Spleen (tissue), 11 donors: ENCODE measurements around the gene MRPL47. TPM values are rescaled to one million over a fixed set of nuclear protein-coding genes. Genes with fewer than 3 reads are reported as not detected.

Experiments used
- DNase-seq: peaks from one replicate; pipeline ENCODE4 v3.0.0-alpha.2; 2020
- H3K27ac ChIP-seq, 8 donors: fragments of 200-600 bp; sonication (generic) in 7 of 8; 1 replicate in 4 of 8; 2 replicates in 4 of 8; pipeline versions ENCODE4 v1.5.0 to v1.8.0; 2016 to 2021; ENCODE audit warnings: inconsistent platforms in 4 of 8, mild to moderate bottlenecking in 4 of 8, moderate library complexity in 1 of 8
- H3K27me3 ChIP-seq, 7 donors: fragments of 200-600 bp; sonication (generic) in 6 of 7; replicated peaks in 1 of 7; 1 replicate in 4 of 7; 2 replicates in 3 of 7; pipeline versions ENCODE4 v1.5.0 to v1.8.0; 2016 to 2021; ENCODE audit warnings: inconsistent platforms in 3 of 7, mild to moderate bottlenecking in 1 of 7
- H3K36me3 ChIP-seq, 6 donors: fragments of 200-600 bp; sonication (generic) in 5 of 6; 1 replicate in 4 of 6; 2 replicates in 2 of 6; pipeline versions ENCODE4 v1.5.0 to v1.8.0; 2016 to 2021; ENCODE audit warnings: inconsistent platforms in 2 of 6
- H3K4me1 ChIP-seq, 6 donors: fragments of 200-600 bp; sonication (generic) in 5 of 6; 1 replicate in 3 of 6; 2 replicates in 3 of 6; pipeline versions ENCODE4 v1.5.0 to v1.8.0; 2016 to 2021; ENCODE audit warnings: inconsistent platforms in 3 of 6
- H3K4me3 ChIP-seq, 8 donors: fragments of 200-600 bp; sonication (generic) in 7 of 8; 1 replicate in 4 of 8; 2 replicates in 4 of 8; pipeline versions ENCODE4 v1.5.0 to v1.8.0; 2016 to 2021; ENCODE audit warnings: inconsistent platforms in 4 of 8, mild to moderate bottlenecking in 4 of 8, moderate library complexity in 2 of 8
- H3K9me3 ChIP-seq, 8 donors: fragments of 200-600 bp; sonication (generic) in 7 of 8; 1 replicate in 4 of 8; 2 replicates in 4 of 8; pipeline versions ENCODE4 v1.5.0 to v1.8.0; 2016 to 2021; ENCODE audit warnings: inconsistent platforms in 4 of 8
- CTCF ChIP-seq, 11 experiments: fragments of 200-600 bp in 7 of 11; fragments of 450-650 bp in 4 of 11; sonication (generic) in 4 of 11; IDR thresholded peaks in 8 of 11; conservative IDR thresholded peaks in 3 of 11; 1 replicate in 7 of 11; 2 replicates in 4 of 11; pipeline versions ENCODE4 v1.4.0 to v1.8.0; 2016 to 2021; ENCODE audit warnings: antibody characterized with exemption in 11 of 11, inconsistent platforms in 4 of 11, mild to moderate bottlenecking in 1 of 11
- POLR2A ChIP-seq, 3 donors: fragments of 450-650 bp; IDR thresholded peaks; one replicate each; pipeline ENCODE4 v1.5.1; 2017; ENCODE audit warnings: antibody characterized with exemption in 3 of 3, mild to moderate bottlenecking in 1 of 3
- POLR2AphosphoS5 ChIP-seq, 3 donors: sonication (generic); formaldehyde crosslinking; IDR thresholded peaks; one replicate each; pipeline ENCODE4 v1.5.1; 2017; ENCODE audit warnings: antibody characterized with exemption in 3 of 3
- WGBS, 5 donors: extraction: QIAGEN DNeasy Blood & Tissue Kit in 3 of 5; methylation state at CpG; one replicate each; pipeline versions ENCODE4 v1.1.5 to v1.1.7; 2013 to 2018; 5-methylcytosine and 5-hydroxymethylcytosine counted together
- intact Hi-C: fragments of 100-400 bp; cut with DNase I; formaldehyde crosslinking; loops from one replicate; pipeline ENCODE4 v1.15.0; 2023; ENCODE audit warnings: low total_unique reads
- polyA plus RNA-seq, 3 donors: library from polyadenylated mRNA; stranded (reverse); fragments of 200-250 nt; gene quantifications; one replicate each; pipeline ENCODE4 v1.2.1, GENCODE V29; 2013
- total RNA-seq, 7 donors: library from RNA; depleted of rRNA in 3 of 7; stranded (reverse); fragments of >200 nt in 3 of 7; fragmentation: NEBNext Ultra II Directional in 4 of 7; extraction: Animal tissue kit (Norgen Biotek cat#: 25700) in 4 of 7; gene quantifications; one replicate each; pipeline versions ENCODE4 v1.1.0 to v1.2.1, GENCODE V29; 2016 to 2021
- donor health status: healthy with polysubstance abuse.
- donor health status: DM: no; HTN: no; CAD: no; lungs with moderate emphysema.
- donor health status: DM: no; HTN: no; CAD: no.
- donor health status: Bipolar disorder and iron deficiency.
- donor health status: healthy.
- donor health status: DM: no; HTN: no; CAD: no.
- donor health status: DM: yes; HTN: yes; CAD: no.

Gene MRPL47
- total and polyA plus RNA-seq, 10 donors, result 17.8 to 43.2 (median 20.8) TPM

DNA sequence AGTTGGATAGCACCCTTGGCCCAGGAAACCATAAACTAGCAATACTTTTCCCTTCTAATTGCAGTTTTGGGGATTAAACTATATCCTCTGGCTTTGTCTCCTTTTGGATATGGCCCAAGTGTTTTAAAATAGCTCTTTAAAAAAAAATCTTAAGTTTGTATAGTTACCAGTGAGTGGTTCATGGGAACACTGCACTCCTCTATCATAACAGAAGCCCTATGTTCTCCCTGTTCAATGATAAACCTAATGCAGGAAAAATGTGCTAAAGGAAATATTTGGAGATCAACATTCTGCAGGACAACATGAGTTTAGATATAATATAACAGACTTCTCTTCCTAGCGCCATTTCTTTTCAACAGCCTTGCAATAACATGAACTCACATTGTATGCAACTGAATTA is 13.1 kb downstream of the MRPL47 start:
- TF ChIP-seq POLR2AphosphoS5 (IDR thresholded peaks at IDR 0.05) (no peak), POLR2A (IDR thresholded peaks at IDR 0.05) (no peak), CTCF (IDR thresholded peaks at IDR 0.05 in 8 of 11, conservative IDR thresholded peaks at IDR 0.05 in 3 of 11) (no peak)
- Histone ChIP-seq H3K4me3 (no peak overlapping the region), H3K4me1 (no peaks in the 10 kb centered on the region), H3K27ac (no peak overlapping the region), H3K9me3 (no peaks in the 10 kb centered on the region), H3K36me3 (peaks cover 9 to 100% (median 96%) of the 10 kb centered on the region in 6 donors), H3K27me3 (no peaks in the 10 kb centered on the region)
- intact Hi-C loops, result no loop called here
- WGBS, 5 donors, result 84 to 95% (median 91%) methylated on average over 1 of the region's 1 CpG
- DNase-seq, result no peak

DNA sequence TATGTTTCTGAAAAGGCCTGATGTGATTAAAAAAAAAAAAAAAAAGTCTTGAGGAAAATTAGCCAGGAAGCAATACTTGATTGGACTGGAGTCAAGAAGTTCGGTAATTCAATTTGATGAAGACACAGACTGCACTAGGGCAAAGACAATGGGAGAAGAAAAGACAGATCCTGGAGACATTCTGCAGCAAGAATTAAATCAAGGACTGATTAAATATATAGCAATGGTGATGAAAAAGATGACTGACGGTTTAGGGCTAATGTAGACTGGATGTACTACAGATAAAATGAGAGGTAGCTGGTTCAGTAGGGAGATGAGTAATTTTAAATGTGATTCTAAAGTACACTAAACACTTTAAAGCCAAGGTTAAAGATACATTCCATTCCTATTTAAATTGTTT is 13.8 kb downstream of the MRPL47 start:
- Histone ChIP-seq H3K9me3 (no peaks in the 10 kb centered on the region), H3K36me3 (peaks cover 9 to 100% (median 97%) of the 10 kb centered on the region in 6 donors), H3K27ac (no peak overlapping the region), H3K4me1 (no peaks in the 10 kb centered on the region), H3K4me3 (no peak overlapping the region), H3K27me3 (no peaks in the 10 kb centered on the region)
- WGBS, 5 donors, result 85 to 89% (median 87%) methylated on average over 2 of the region's 2 CpGs
- TF ChIP-seq CTCF (IDR thresholded peaks at IDR 0.05 in 8 of 11, conservative IDR thresholded peaks at IDR 0.05 in 3 of 11), result no peak
- DNase-seq, result no peak
- intact Hi-C loops, result no loop called here

DNA sequence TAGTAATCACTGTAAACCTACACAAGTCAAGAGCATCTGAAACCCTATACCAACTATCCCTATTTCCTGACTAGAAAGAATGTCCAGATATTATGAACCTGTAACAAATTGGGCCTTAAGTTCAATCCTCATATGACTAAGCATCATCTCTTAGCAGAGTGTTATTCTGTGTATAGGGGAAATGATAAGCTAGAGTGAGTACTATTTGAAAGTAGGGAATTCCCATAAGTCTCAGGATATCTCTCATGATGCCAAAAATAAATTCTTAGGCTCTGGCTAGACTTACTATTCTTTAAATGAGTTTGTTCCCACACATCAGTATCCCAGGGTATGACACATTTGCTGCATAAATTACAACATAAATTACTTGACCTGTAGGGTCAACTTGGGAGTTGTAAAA is 15.3 kb downstream of the MRPL47 start:
- no peaks in the 10 kb centered on the region for H3K27me3 ChIP-seq
- no peaks in the 10 kb centered on the region for H3K4me1 ChIP-seq
- no peak for TF ChIP-seq POLR2AphosphoS5 (IDR thresholded peaks at IDR 0.05)
- no peak for TF ChIP-seq POLR2A (IDR thresholded peaks at IDR 0.05)
- no peak for TF ChIP-seq CTCF (IDR thresholded peaks at IDR 0.05 in 8 of 11, conservative IDR thresholded peaks at IDR 0.05 in 3 of 11)
- no peaks in the 10 kb centered on the region for H3K9me3 ChIP-seq
- no peak overlapping the region for H3K4me3 ChIP-seq
- peaks cover 7 to 100% (median 96%) of the 10 kb centered on the region in 6 donors for H3K36me3 ChIP-seq
- DNase-seq, result no peak
- no peak overlapping the region for H3K27ac ChIP-seq
- intact Hi-C loops, result no loop called here

GRCh38 chr3:179580992-179581391 is 23.4 kb downstream of the MRPL47 start:
- H3K4me1 ChIP-seq, result no peaks in the 10 kb centered on the region
- intact Hi-C loops, result no loop called here
- no peaks in the 10 kb centered on the region for H3K9me3 ChIP-seq
- no peak for DNase-seq
- peaks cover 0 to 100% (median 83%) of the 10 kb centered on the region in 6 donors for H3K36me3 ChIP-seq
- H3K27ac ChIP-seq, result no peak overlapping the region
- no peaks in the 10 kb centered on the region for H3K27me3 ChIP-seq
- 92 to 98% (median 95%) methylated on average over 1 of the region's 1 CpG for WGBS, 5 donors
- no peak for TF ChIP-seq CTCF (IDR thresholded peaks at IDR 0.05 in 8 of 11, conservative IDR thresholded peaks at IDR 0.05 in 3 of 11)
- TF ChIP-seq POLR2A (IDR thresholded peaks at IDR 0.05), result no peak
- no peak for TF ChIP-seq POLR2AphosphoS5 (IDR thresholded peaks at IDR 0.05)
- no peak overlapping the region for H3K4me3 ChIP-seq
